Measurements from ENCODE around the gene CLCN7. TPM values are rescaled to one million over a fixed set of nuclear protein-coding genes. Genes with fewer than 3 reads are reported as not detected.

The CLCN7 gene
- polyA plus RNA-seq, 1 of the 3 experiments (the other 2 are of a cell fraction), result 44.3 TPM

- Histone ChIP-seq H3K36me3 (replicated peaks in 1 of 2; ENCODE audit: control insufficient read depth in 1 of 2, insufficient read depth in 2 of 2, low read length in 1 of 2) (peaks cover 0 to 44% of the 10 kb centered on the region in 2 experiments), H4K20me1 (ENCODE audit: insufficient read depth) (no peaks in the 10 kb centered on the region), H2AFZ (ENCODE audit: low read depth) (no peak overlapping the region), H3K9me2 (no peaks in the 10 kb centered on the region), H3K9me3 (no peaks in the 10 kb centered on the region), H3K27ac (ENCODE audit: low read depth in 2 of 2, low read length in 1 of 2) (no peak overlapping the region), H3K27me3 (ENCODE audit: insufficient read depth) (no peaks in the 10 kb centered on the region), H3F3A (replicated peaks; ENCODE audit: insufficient read depth) (no peaks in the 10 kb centered on the region), H3K9ac (no peak overlapping the region), H3K4me3 (ENCODE audit: low read depth in 2 of 2, low read length in 1 of 2) (no peak overlapping the region), H3K4me1 (ENCODE audit: control insufficient read depth in 1 of 2, insufficient read depth in 2 of 2, low read depth in 1 of 2, low read length in 1 of 2) (no peaks in the 10 kb centered on the region), H3K79me2 (ENCODE audit: insufficient read depth) (no peaks in the 10 kb centered on the region), H3K4me2 (no peak overlapping the region)
- DNase-seq, result no peak
- ChIA-PET POLR2A (no interaction called here), CTCF (no interaction called here)
- 94% methylated on average over 11 of the region's 16 CpGs for WGBS (ENCODE audit: low lambda C conversion rate)
- TF ChIP-seq GABPA (IDR thresholded peaks at IDR 0.05; ENCODE audit: low read depth) (no peak), FOXJ3 (CRISPR knock-in tag; IDR thresholded peaks at IDR 0.05) (no peak), ZBTB33 (IDR thresholded peaks at IDR 0.05; ENCODE audit: borderline replicate concordance, low read depth) (no peak), NFIC (IDR thresholded peaks at IDR 0.05; ENCODE audit: borderline replicate concordance) (no peak), RAD21 (IDR thresholded peaks at IDR 0.05; ENCODE audit: low read length) (no peak), MXI1 (IDR thresholded peaks at IDR 0.05; ENCODE audit: low read depth, low read length) (no peak), TCF12 (IDR thresholded peaks at IDR 0.05) (no peak), SIN3A (IDR thresholded peaks at IDR 0.05; ENCODE audit: borderline replicate concordance, low read depth, low read length) (no peak), EP300 (IDR thresholded peaks at IDR 0.05; ENCODE audit: borderline replicate concordance in 1 of 2, low read depth in 1 of 2, low read length in 1 of 2) (no peak), TEAD4 (IDR thresholded peaks at IDR 0.05; ENCODE audit: borderline replicate concordance, insufficient read depth) (no peak), FOSL2 (IDR thresholded peaks at IDR 0.05; ENCODE audit: borderline replicate concordance, low read depth) (no peak), NRF1 (IDR thresholded peaks at IDR 0.05; ENCODE audit: low read depth, low read length) (no peak), MEF2A (IDR thresholded peaks at IDR 0.05; ENCODE audit: borderline replicate concordance, low read depth) (no peak), CHD2 (IDR thresholded peaks at IDR 0.05; ENCODE audit: low read length, partially characterized antibody) (no peak), USF1 (IDR thresholded peaks at IDR 0.05; ENCODE audit: borderline replicate concordance, low read depth) (no peak), ELF1 (IDR thresholded peaks at IDR 0.05) (no peak), EZH2phosphoT487 (IDR thresholded peaks at IDR 0.05; ENCODE audit: borderline replicate concordance, low read depth) (no peak), MAX (IDR thresholded peaks at IDR 0.05; ENCODE audit: low read depth) (no peak), YY1 (IDR thresholded peaks at IDR 0.05; ENCODE audit: low read depth) (no peak), RCOR1 (IDR thresholded peaks at IDR 0.05; ENCODE audit: low read length) (no peak)
Measured at GRCh38 chr16:1456951-1457350, 17.9 kb downstream of the CLCN7 start.

Data from SK-N-SH (cell line).